ENCODE data around the gene FOSL2.

FOSL2 gene

GRCh38 chr2:28392297-28393113, at the start of gene FOSL2:
Gene FOSL2 (plus strand): TSS chr2:28392858. CDS start chr2:28393721, 863 bp downstream.
- DNase-seq, result peak; percentile 91

- no peak for DNase-seq
These were observed 49.3 kb upstream of the FOSL2 start for GRCh38 chr2:28343184-28343942.

GRCh38 chr2:28343971-28344715, 48.5 kb upstream of the FOSL2 start:
- no peak for DNase-seq

- DNase-seq, result no peak
These were observed 47.8 kb upstream of the FOSL2 start for GRCh38 chr2:28344756-28345373.

GRCh38 chr2:28345619-28346018, 47.0 kb upstream of the FOSL2 start:
- no peak for DNase-seq

GRCh38 chr2:28346587-28346986, 46.1 kb upstream of the FOSL2 start:
- no peak for DNase-seq

GRCh38 chr2:28347193-28347592, 45.5 kb upstream of the FOSL2 start:
- no peak for DNase-seq

GRCh38 chr2:28347596-28347995, 45.1 kb upstream of the FOSL2 start:
- no peak for DNase-seq

- peak; percentile 47 for DNase-seq
These were observed 44.5 kb upstream of the FOSL2 start for GRCh38 chr2:28348149-28348567.

- no peak for DNase-seq
These were observed 43.7 kb upstream of the FOSL2 start for GRCh38 chr2:28348921-28349320.

GRCh38 chr2:28349546-28350165, 43.0 kb upstream of the FOSL2 start:
- no peak for DNase-seq

GRCh38 chr2:28350196-28350595, 42.5 kb upstream of the FOSL2 start:
- no peak for DNase-seq

GRCh38 chr2:28350791-28351285, 41.8 kb upstream of the FOSL2 start:
- no peak for DNase-seq

- DNase-seq, result no peak
These were observed 41.0 kb upstream of the FOSL2 start for GRCh38 chr2:28351621-28352020.

GRCh38 chr2:28352104-28352503, 40.6 kb upstream of the FOSL2 start:
- DNase-seq, result no peak

- DNase-seq, result no peak
These were observed 40.0 kb upstream of the FOSL2 start for GRCh38 chr2:28352610-28353195.

GRCh38 chr2:28354920-28355520, 37.6 kb upstream of the FOSL2 start:
- no peak for DNase-seq

- DNase-seq, result no peak
These were observed 37.0 kb upstream of the FOSL2 start for GRCh38 chr2:28355521-28356094.

- DNase-seq, result no peak
These were observed 36.4 kb upstream of the FOSL2 start for GRCh38 chr2:28356095-28356911.

- no peak for DNase-seq
These were observed 35.6 kb upstream of the FOSL2 start for GRCh38 chr2:28357055-28357454.
